KMS-11 (cell line): Measurements from ENCODE around the gene SUMO2.
A peak's percentile ranks its signal among the peaks of the same experiment; 100 is the strongest.
"Not testable (repeated sequence)": the region's sequence is repeated elsewhere in the genome, so short reads cannot be mapped to it uniquely, and the experiment has no call there.

Experiments used
- H2AFZ ChIP-seq: fragments of 200-600 bp; sonication (generic); 2 replicates; pipeline ENCODE4 v1.6.1; 2016; ENCODE audit warnings: antibody characterized with exemption, mixed run types, low read depth
- H3K27ac ChIP-seq: fragments of 200-600 bp; sonication (generic); 2 replicates; pipeline ENCODE4 v1.6.1; 2016; ENCODE audit warnings: mild to moderate bottlenecking, mixed run types
- H3K27me3 ChIP-seq: fragments of 200-600 bp; sonication (generic); 2 replicates; pipeline ENCODE4 v1.6.1; 2017; ENCODE audit warnings: mild to moderate bottlenecking, low read depth, mixed run types, moderate library complexity; ENCODE audit not compliant: insufficient read depth
- H3K36me3 ChIP-seq: fragments of 200-600 bp; sonication (generic); 2 replicates; pipeline ENCODE4 v1.6.1; 2017; ENCODE audit warnings: mild to moderate bottlenecking, mixed run types; ENCODE audit not compliant: insufficient read depth
- H3K4me1 ChIP-seq: fragments of 200-600 bp; sonication (generic); 2 replicates; pipeline ENCODE4 v1.6.1; 2016; ENCODE audit warnings: mild to moderate bottlenecking, low read depth, mixed run types; ENCODE audit not compliant: poor library complexity, severe bottlenecking
- H3K4me2 ChIP-seq: fragments of 200-600 bp; sonication (generic); 2 replicates; pipeline ENCODE4 v1.7.0; 2016; ENCODE audit warnings: mild to moderate bottlenecking, mixed run types
- H3K4me3 ChIP-seq: fragments of 200-600 bp; sonication (generic); IDR thresholded peaks from 2 replicates; pipeline ENCODE4 v1.6.1; 2017; ENCODE audit warnings: low read depth, low read length, mixed read lengths; ENCODE audit not compliant: insufficient read depth
- H3K79me2 ChIP-seq: fragments of 200-600 bp; sonication (generic); 2 replicates; pipeline ENCODE4 v1.6.1; 2016; ENCODE audit warnings: low read depth, mixed run types; ENCODE audit not compliant: insufficient read depth
- H3K9ac ChIP-seq: fragments of 200-600 bp; sonication (generic); 2 replicates; pipeline ENCODE4 v1.6.1; 2016; ENCODE audit warnings: mild to moderate bottlenecking, mixed run types
- H4K20me1 ChIP-seq: fragments of 200-600 bp; sonication (generic); 2 replicates; pipeline ENCODE4 v1.6.1; 2016; ENCODE audit warnings: mild to moderate bottlenecking, mixed run types; ENCODE audit not compliant: insufficient read depth
- TF ChIP-seq, protein P1 (sequence below): fragments of 200-600 bp; sonication (generic); conservative IDR thresholded peaks from 2 replicates; pipeline ENCODE4 v1.6.1; 2017; ENCODE audit warnings: low read depth, mild to moderate bottlenecking, antibody characterized with exemption, low read length, moderate library complexity, mixed read lengths

SUMO2 gene

DNA sequence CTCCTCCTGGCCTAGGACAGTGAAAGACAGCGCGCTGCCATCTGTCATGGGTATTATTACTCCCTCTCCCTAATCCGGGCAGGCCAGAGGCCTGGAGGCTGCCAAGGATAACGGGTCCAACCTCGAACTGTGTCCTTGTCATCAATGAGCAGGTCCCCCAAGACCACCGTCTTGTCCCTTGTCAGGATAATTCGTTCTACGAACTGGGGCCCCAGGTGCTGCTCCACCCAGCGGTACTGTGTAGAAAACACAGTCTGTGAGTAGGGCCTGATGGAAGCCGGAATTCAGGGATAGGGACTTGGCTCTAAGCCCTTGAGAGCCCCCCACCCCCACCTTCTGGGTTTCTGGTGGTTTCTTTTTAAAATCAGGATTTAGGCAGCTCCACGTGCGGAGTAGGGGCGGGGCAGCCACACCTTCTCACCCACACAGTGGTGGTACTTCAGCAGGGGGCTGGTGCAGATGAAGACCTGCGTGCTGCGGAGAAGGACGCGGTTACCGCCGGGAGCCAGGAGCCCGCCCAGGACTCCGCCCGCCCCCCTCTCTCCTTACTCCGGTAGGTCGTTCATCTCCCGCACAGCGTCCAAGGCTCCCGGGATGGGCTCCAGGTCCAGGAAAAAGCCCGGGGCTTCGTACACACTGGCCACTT lies 52.0 kb downstream of the SUMO2 start:
- Histone ChIP-seq H3K79me2 (peaks cover 8% of the 10 kb centered on the region; the same call in 1 of the 2 replicates), H3K4me2 (peak overlapping the region; percentile 65), H2AFZ (peak overlapping the region; percentile 90), H4K20me1 (no peaks in the 10 kb centered on the region), H3K27me3 (no peaks in the 10 kb centered on the region), H3K4me1 (peaks cover 31% of the 10 kb centered on the region), H3K36me3 (no peaks in the 10 kb centered on the region), H3K9ac (peak overlapping the region; percentile 85), H3K4me3 (peak overlapping the region; percentile 45), H3K27ac (peak overlapping the region; percentile 64)
- TF ChIP-seq, protein P1, sequence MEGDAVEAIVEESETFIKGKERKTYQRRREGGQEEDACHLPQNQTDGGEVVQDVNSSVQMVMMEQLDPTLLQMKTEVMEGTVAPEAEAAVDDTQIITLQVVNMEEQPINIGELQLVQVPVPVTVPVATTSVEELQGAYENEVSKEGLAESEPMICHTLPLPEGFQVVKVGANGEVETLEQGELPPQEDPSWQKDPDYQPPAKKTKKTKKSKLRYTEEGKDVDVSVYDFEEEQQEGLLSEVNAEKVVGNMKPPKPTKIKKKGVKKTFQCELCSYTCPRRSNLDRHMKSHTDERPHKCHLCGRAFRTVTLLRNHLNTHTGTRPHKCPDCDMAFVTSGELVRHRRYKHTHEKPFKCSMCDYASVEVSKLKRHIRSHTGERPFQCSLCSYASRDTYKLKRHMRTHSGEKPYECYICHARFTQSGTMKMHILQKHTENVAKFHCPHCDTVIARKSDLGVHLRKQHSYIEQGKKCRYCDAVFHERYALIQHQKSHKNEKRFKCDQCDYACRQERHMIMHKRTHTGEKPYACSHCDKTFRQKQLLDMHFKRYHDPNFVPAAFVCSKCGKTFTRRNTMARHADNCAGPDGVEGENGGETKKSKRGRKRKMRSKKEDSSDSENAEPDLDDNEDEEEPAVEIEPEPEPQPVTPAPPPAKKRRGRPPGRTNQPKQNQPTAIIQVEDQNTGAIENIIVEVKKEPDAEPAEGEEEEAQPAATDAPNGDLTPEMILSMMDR, result no peak

DNA sequence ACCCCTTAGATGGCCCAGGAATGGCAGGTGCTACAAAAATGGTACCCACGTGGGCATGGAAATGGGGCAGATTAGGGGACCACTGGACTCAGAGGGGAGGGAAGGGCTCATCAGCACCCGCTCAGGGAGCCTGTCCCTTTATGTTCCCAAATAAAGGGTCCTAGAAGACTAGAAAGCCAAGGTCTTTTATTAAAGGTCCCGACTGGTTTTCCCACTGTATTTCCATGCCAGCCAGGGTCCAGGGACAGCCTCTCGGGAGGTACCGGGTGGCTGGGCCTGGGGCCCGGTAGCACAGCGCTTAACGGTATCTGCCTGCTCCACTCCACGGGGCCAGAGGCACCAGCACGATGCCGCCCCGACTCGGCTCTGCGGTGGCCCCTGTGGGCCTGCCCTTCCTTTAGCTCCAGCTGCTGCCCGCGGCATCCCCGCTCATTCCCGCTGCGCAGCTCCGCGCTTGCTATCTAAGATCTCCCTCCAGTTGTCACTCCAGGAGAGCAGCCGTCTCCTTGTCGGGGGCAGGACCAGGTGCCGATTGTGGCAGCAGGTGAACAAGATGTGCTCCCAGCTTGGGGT lies 52.6 kb downstream of the SUMO2 start:
- Histone ChIP-seq H3K27ac (no peak overlapping the region), H3K4me3 (no peak overlapping the region), H3K79me2 (peaks cover 8% of the 10 kb centered on the region; the same call in 1 of the 2 replicates), H3K9ac (no peak overlapping the region), H3K27me3 (no peaks in the 10 kb centered on the region), H3K4me2 (peak overlapping the region; percentile 65; the same call in 1 of the 2 replicates), H2AFZ (no peak overlapping the region), H3K4me1 (peaks cover 34% of the 10 kb centered on the region), H3K36me3 (no peaks in the 10 kb centered on the region), H4K20me1 (no peaks in the 10 kb centered on the region)
- TF ChIP-seq, protein P1, result no peak

DNA sequence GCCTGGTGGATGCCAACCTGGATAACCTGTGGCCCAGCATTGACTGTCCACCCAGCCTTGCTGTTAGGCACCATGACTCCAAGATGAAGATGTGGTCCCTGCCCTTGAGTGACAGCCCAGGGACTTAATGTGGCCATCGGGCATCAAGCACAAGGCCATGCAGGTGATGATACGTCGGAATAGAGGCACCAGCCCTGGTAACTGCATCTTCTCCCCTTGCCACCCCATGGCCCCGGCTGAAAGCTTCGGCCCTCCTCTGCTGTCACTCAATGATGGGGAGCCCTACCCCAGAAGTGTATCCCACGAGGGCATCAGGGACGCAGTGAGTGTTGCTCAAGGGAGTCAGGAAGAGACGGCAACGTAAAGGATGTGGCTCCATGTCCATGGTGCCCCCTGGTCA lies 53.2 kb downstream of the SUMO2 start:
- no peak overlapping the region; the same call in 1 of the 2 replicates for H3K4me2 ChIP-seq

DNA sequence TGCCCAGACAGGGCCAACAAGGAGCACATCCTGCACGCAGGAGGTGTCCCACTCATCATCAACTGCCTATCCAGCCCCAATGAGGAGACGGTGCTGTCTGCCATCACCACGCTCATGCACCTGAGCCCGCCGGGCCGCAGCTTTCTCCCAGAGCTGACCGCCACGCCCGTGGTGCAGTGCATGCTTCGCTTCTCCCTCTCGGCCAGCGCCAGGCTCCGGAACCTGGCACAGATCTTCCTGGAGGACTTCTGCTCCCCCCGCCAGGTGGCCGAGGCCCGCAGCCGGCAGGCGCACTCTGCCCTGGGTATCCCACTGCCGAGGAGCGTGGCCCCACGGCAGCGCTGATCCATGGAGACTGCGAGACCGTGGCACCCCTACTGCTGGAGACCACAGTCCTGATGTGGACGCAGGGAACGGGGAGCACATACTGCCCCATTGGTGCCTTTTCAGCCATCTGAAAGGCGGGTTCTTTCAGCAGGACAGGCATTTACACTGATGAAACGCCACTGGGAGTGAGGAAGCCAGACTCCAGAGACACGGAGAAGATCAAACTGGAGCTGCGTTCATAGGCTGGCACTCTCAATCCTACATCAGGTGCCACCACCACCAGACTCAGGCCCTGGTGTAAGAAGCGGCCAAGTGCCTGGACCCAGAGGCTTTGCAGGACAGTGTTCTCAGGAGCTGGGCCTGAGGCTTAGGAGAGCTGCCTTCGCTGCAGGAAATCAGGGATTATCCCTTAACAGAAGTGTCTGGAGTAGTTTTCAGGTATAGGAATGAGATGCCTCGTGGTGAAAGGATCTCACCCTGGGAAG lies 53.9 kb downstream of the SUMO2 start:
- Histone ChIP-seq H3K4me2 (no peak overlapping the region), H3K4me3 (no peak overlapping the region), H2AFZ (no peak overlapping the region), H4K20me1 (no peaks in the 10 kb centered on the region), H3K4me1 (peaks cover 37% of the 10 kb centered on the region), H3K27ac (no peak overlapping the region), H3K27me3 (no peaks in the 10 kb centered on the region), H3K79me2 (peaks cover 8% of the 10 kb centered on the region; the same call in 1 of the 2 replicates), H3K36me3 (no peaks in the 10 kb centered on the region), H3K9ac (no peak overlapping the region)
- TF ChIP-seq, protein P1, result no peak

More for the DNA sequence above, 53.2 kb downstream of the SUMO2 start:
- H3K27ac ChIP-seq, result no peak overlapping the region
- H3K27me3 ChIP-seq, result no peaks in the 10 kb centered on the region
- TF ChIP-seq, protein P1, result no peak
- peaks cover 34% of the 10 kb centered on the region for H3K4me1 ChIP-seq
- no peaks in the 10 kb centered on the region for H4K20me1 ChIP-seq
- no peak overlapping the region for H2AFZ ChIP-seq
- H3K4me3 ChIP-seq, result no peak overlapping the region
- H3K36me3 ChIP-seq, result no peaks in the 10 kb centered on the region
- H3K9ac ChIP-seq, result no peak overlapping the region
- H3K79me2 ChIP-seq, result peaks cover 8% of the 10 kb centered on the region; the same call in 1 of the 2 replicates

DNA sequence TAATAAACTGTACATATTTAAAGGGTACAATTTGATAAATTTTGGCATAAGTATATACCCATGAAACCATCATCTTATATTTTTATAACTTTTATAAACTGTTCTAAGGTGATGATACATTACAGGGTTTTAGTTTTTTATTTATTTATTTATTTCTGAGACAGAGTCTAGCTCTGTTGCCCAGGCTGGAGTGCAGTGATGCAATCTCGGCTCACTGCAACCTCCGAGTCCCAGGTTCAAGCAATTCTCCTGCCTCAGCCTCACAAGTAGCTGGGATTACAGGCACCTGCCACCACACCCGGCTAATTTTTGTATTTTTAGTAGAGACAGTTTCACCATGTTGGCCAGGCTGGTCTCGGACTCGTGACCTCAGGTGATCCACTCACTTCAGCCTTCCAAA lies 54.8 kb downstream of the SUMO2 start:
- not testable (repeated sequence) for H3K79me2 ChIP-seq, H4K20me1 ChIP-seq

More for the DNA sequence above, 54.8 kb downstream of the SUMO2 start:
- peaks cover 31% of the 10 kb centered on the region for H3K4me1 ChIP-seq
- not testable (repeated sequence) for H3K4me2 ChIP-seq, H3K36me3 ChIP-seq, H2AFZ ChIP-seq, H3K4me3 ChIP-seq, H3K9ac ChIP-seq, H3K27ac ChIP-seq, H3K27me3 ChIP-seq
